ENCODE data around the gene CLCN7. TPM values are rescaled to one million over a fixed set of nuclear protein-coding genes. Genes with fewer than 3 reads are reported as not detected.

Gene CLCN7
- polyA plus RNA-seq, 3 donors = 37.4 to 249 (median 56.5) TPM

GRCh38 chr16:1412847-1413246 is 62.0 kb downstream of the CLCN7 start:
- WGBS (ENCODE audit: insufficient coverage) = no CpG with 5 or more reads among the region's 2 CpGs
- Histone ChIP-seq H3K4me3 (replicated peaks in 1 of 3; ENCODE audit: low read depth in 2 of 3, low read length in 3 of 3) (no peak overlapping the region), H3K4me2 (replicated peaks; ENCODE audit: extremely low read depth, low read length, poor library complexity, severe bottlenecking) (no peak overlapping the region), H3K9me3 (replicated peaks in 1 of 2; ENCODE audit: control insufficient read depth in 1 of 2, insufficient read depth in 1 of 2, low read length in 2 of 2) (no peaks in the 10 kb centered on the region), H3K4me1 (ENCODE audit: control insufficient read depth in 1 of 2, insufficient read depth in 2 of 2, low read length in 2 of 2) (peaks cover 20 to 28% of the 10 kb centered on the region in 2 donors), H3K79me2 (ENCODE audit: insufficient read depth, low read length) (peaks cover 35% of the 10 kb centered on the region), H3K27ac (ENCODE audit: low read depth in 1 of 2, low read length in 2 of 2) (no peak overlapping the region), H3K27me3 (ENCODE audit: control insufficient read depth in 2 of 2, insufficient read depth in 2 of 2, low read length in 2 of 2) (no peaks in the 10 kb centered on the region), H3K9ac (ENCODE audit: insufficient read depth, low read length, poor library complexity, severe bottlenecking) (no peak overlapping the region), H3K36me3 (replicated peaks in 1 of 2; ENCODE audit: control insufficient read depth in 1 of 2, insufficient read depth in 2 of 2, low read length in 2 of 2) (peaks cover 9 to 35% of the 10 kb centered on the region in 2 donors), H4K20me1 (ENCODE audit: insufficient read depth, low read length) (peaks cover 57% of the 10 kb centered on the region), H2AFZ (ENCODE audit: insufficient read depth, low read depth, low read length, poor library complexity, severe bottlenecking) (no peak overlapping the region)
- Mint-ChIP-seq H3K27me3 (ENCODE audit: low read depth in 3 of 3) (peaks cover 0 to 1% (median 0%) of the 10 kb centered on the region in 3 donors), H3K27ac (no peak overlapping the region), H3K4me3 (no peak overlapping the region), H3K9me3 (no peaks in the 10 kb centered on the region), H3K4me1 (peaks cover 15% of the 10 kb centered on the region), H3K36me3 (peaks cover 20 to 32% of the 10 kb centered on the region in 2 donors)
- no peak for DNase-seq
- TF ChIP-seq CTCF (IDR thresholded peaks at IDR 0.05) = no peak
- intact Hi-C loops (cut with micrococcal nuclease) = loop anchor here in 1 of 2 donors (10.0 kb wide), 2 partner anchors 58 to 108 kb away; partner anchors contain the start of genes GNPTG, TSR3 and UBE2I

GRCh38 chr16:1408171-1408837 is 66.5 kb downstream of the CLCN7 start:
- Histone ChIP-seq H3K4me1 (ENCODE audit: control insufficient read depth in 1 of 2, insufficient read depth in 2 of 2, low read length in 2 of 2) (peaks cover 13 to 17% of the 10 kb centered on the region in 2 donors), H3K27me3 (ENCODE audit: control insufficient read depth in 2 of 2, insufficient read depth in 2 of 2, low read length in 2 of 2) (no peaks in the 10 kb centered on the region), H3K79me2 (ENCODE audit: insufficient read depth, low read length) (peaks cover 59% of the 10 kb centered on the region), H3K27ac (ENCODE audit: low read depth in 1 of 2, low read length in 2 of 2) (peak overlapping the region in 1 of 2 donors; percentile 51), H3K9ac (ENCODE audit: insufficient read depth, low read length, poor library complexity, severe bottlenecking) (peak overlapping the region; percentile 32), H3K4me2 (replicated peaks; ENCODE audit: extremely low read depth, low read length, poor library complexity, severe bottlenecking) (peak overlapping the region; percentile 94), H4K20me1 (ENCODE audit: insufficient read depth, low read length) (peaks cover 98% of the 10 kb centered on the region), H3K4me3 (replicated peaks in 1 of 3; ENCODE audit: low read depth in 2 of 3, low read length in 3 of 3) (peak overlapping the region; percentile 5 to 75 (median 21)), H2AFZ (ENCODE audit: insufficient read depth, low read depth, low read length, poor library complexity, severe bottlenecking) (peak overlapping the region; percentile 46), H3K36me3 (replicated peaks in 1 of 2; ENCODE audit: control insufficient read depth in 1 of 2, insufficient read depth in 2 of 2, low read length in 2 of 2) (peaks cover 26 to 69% of the 10 kb centered on the region in 2 donors), H3K9me3 (replicated peaks in 1 of 2; ENCODE audit: control insufficient read depth in 1 of 2, insufficient read depth in 1 of 2, low read length in 2 of 2) (no peaks in the 10 kb centered on the region)
- Mint-ChIP-seq H3K36me3 (peaks cover 38 to 72% of the 10 kb centered on the region in 2 donors), H3K27ac (peak overlapping the region in 5 of 7 donors; percentile 22 to 68 (median 46)), H3K4me3 (peak overlapping the region; percentile 73 to 87), H3K9me3 (no peaks in the 10 kb centered on the region), H3K27me3 (ENCODE audit: low read depth in 3 of 3) (peaks cover 0 to 1% (median 0%) of the 10 kb centered on the region in 3 donors), H3K4me1 (peaks cover 12% of the 10 kb centered on the region)
- TF ChIP-seq CTCF (IDR thresholded peaks at IDR 0.05) = no peak
- DNase-seq = peak; percentile 83 to 88 (median 84)
- WGBS (ENCODE audit: insufficient coverage) = under 1% methylated on average over 33 of the region's 42 CpGs
- intact Hi-C loops (cut with micrococcal nuclease) = no loop called here

Data from CD14-positive monocyte (primary cell).